ENCODE data around the gene CFP.

Gene CFP

GRCh38 chrX:47637546-47638195, 7.9 kb upstream of the CFP start:
- no peak for DNase-seq (ENCODE audit: low read depth)

GRCh38 chrX:47634871-47635575, 5.3 kb upstream of the CFP start:
- no peak for DNase-seq (ENCODE audit: low read depth)

GRCh38 chrX:47633689-47634590, 4.2 kb upstream of the CFP start:
- no peak for DNase-seq (ENCODE audit: low read depth)

- no peak for DNase-seq (ENCODE audit: low read depth)
Measured at GRCh38 chrX:47632666-47633065, 2.9 kb upstream of the CFP start.

GRCh38 chrX:47631676-47632075, 1.9 kb upstream of the CFP start:
- DNase-seq (ENCODE audit: low read depth): no peak

GRCh38 chrX:47628982-47629381, 748 bp downstream of the CFP start:
- no peak for DNase-seq (ENCODE audit: low read depth)

- DNase-seq (ENCODE audit: low read depth): no peak
Measured at GRCh38 chrX:47625365-47625764, 4.4 kb downstream of the CFP start.

- DNase-seq (ENCODE audit: low read depth): peak; percentile 11
Measured at GRCh38 chrX:47623540-47624027, 6.1 kb downstream of the CFP start.

- no peak for DNase-seq (ENCODE audit: low read depth)
Measured at GRCh38 chrX:47621851-47622250, 7.9 kb downstream of the CFP start.

- DNase-seq (ENCODE audit: low read depth): no peak
Measured at GRCh38 chrX:47620303-47620685, 9.4 kb downstream of the CFP start.

- DNase-seq (ENCODE audit: low read depth): peak; percentile 71
Measured at GRCh38 chrX:47619486-47620302, 10.0 kb downstream of the CFP start, which contains the start of gene SYN1. SYN1 (minus strand) TSS chrX:47619857; CDS start chrX:47619728, 129 bp downstream.

- DNase-seq (ENCODE audit: low read depth): no peak
Measured at GRCh38 chrX:47618923-47619485, 10.7 kb downstream of the CFP start.

GRCh38 chrX:47614618-47615017, 15.1 kb downstream of the CFP start:
- no peak for DNase-seq (ENCODE audit: low read depth)

GRCh38 chrX:47613082-47613481, 16.6 kb downstream of the CFP start:
- DNase-seq (ENCODE audit: low read depth): no peak

- DNase-seq (ENCODE audit: low read depth): no peak
Measured at GRCh38 chrX:47612418-47612817, 17.3 kb downstream of the CFP start.

- no peak for DNase-seq (ENCODE audit: low read depth)
Measured at GRCh38 chrX:47611926-47612325, 17.8 kb downstream of the CFP start.

GRCh38 chrX:47611489-47611888, 18.2 kb downstream of the CFP start:
- no peak for DNase-seq (ENCODE audit: low read depth)

- no peak for DNase-seq (ENCODE audit: low read depth)
Measured at GRCh38 chrX:47610511-47610910, 19.2 kb downstream of the CFP start.

- no peak for DNase-seq (ENCODE audit: low read depth)
Measured at GRCh38 chrX:47608130-47608810, 21.5 kb downstream of the CFP start.

- DNase-seq (ENCODE audit: low read depth): no peak
Measured at GRCh38 chrX:47607091-47607490, 22.6 kb downstream of the CFP start.

GRCh38 chrX:47605024-47605423, 24.7 kb downstream of the CFP start:
- DNase-seq (ENCODE audit: low read depth): no peak

Measured in activated T-helper 1 cell treated with Interleukin-2 at 50 U/mL for 16 hours (primary cell).